T-helper 2 cell treated with Interferon-gamma antibody and Interleukin-4, amounts not matched to agents 5 μg/mL and 100 μg/mL, for 36 hours (primary cell): ENCODE measurements around the gene SDCCAG8.
"Not testable (repeated sequence)": the region's sequence is repeated elsewhere in the genome, so short reads cannot be mapped to it uniquely, and the experiment has no call there.

ENCODE experiments used
- DNase-seq: peaks from one replicate; pipeline ENCODE4 v3.0.0; 2021; ENCODE audit warnings: low spot score
- H3K27ac Mint-ChIP-seq: one replicate; pipeline ENCODE4 v1.8.0; 2021; ENCODE audit warnings: mild to moderate bottlenecking, mixed read lengths
- H3K27me3 Mint-ChIP-seq: one replicate; pipeline ENCODE4 v1.8.0; 2021; ENCODE audit warnings: low read depth, mixed read lengths
- H3K36me3 Mint-ChIP-seq: one replicate; pipeline ENCODE4 v1.8.0; 2021; ENCODE audit warnings: low read depth, mixed read lengths
- H3K4me1 Mint-ChIP-seq: one replicate; pipeline ENCODE4 v1.8.0; 2021; ENCODE audit warnings: low read depth, mixed read lengths
- H3K4me3 Mint-ChIP-seq: one replicate; pipeline ENCODE4 v1.8.0; 2022; ENCODE audit warnings: mild to moderate bottlenecking, moderate library complexity, mixed read lengths
- H3K9me3 Mint-ChIP-seq: one replicate; pipeline ENCODE4 v1.8.0; 2021; ENCODE audit warnings: mixed read lengths

The SDCCAG8 gene

DNA sequence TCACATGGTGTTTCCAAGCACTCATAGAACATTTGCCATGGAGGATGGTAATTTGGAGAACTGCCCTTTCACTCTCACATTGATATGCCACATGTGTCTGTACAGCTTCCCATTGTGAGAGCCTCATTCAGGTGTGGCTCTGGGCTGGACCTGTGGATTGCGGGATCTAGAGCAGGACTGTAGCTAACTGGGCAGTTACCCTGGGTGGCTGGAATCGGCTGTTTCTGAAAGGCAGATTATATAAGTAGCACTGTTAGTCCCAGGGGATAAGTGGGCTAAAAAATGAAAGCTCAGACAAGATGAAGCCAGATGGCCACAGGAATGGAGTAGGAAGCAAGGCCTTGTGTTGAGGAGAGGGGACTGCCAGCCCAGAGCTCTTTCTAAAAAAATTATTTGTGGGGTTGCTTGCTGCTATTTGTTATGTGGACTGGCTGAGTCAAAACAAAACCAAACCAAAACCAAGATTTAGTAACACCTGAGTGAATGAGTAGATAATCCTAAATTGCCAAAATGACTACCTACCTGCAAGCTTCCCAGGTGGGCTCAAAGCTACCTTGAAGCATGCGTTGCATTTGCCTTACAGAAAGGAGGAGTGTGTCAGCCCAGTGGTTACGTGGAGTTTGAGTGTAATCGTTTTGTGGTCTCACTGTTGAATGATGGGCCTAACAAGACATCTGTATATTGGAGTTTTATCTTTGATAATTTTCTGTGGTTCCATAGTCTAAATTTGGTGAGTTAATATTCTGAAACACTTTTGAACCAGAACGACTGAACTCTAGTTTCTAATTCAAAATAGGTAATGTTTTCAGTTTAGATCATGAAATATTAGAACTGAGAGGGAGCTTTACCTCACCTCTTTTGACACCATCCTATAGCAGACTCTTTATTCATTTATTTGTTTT is 58.0 kb downstream of the SDCCAG8 start:
- Mint-ChIP-seq H3K27ac (no peak overlapping the region), H3K36me3 (peaks cover 13% of the 10 kb centered on the region), H3K9me3 (no peaks in the 10 kb centered on the region), H3K4me3 (no peak overlapping the region), H3K4me1 (peaks cover 10% of the 10 kb centered on the region), H3K27me3 (no peaks in the 10 kb centered on the region)
- no peak for DNase-seq

DNA sequence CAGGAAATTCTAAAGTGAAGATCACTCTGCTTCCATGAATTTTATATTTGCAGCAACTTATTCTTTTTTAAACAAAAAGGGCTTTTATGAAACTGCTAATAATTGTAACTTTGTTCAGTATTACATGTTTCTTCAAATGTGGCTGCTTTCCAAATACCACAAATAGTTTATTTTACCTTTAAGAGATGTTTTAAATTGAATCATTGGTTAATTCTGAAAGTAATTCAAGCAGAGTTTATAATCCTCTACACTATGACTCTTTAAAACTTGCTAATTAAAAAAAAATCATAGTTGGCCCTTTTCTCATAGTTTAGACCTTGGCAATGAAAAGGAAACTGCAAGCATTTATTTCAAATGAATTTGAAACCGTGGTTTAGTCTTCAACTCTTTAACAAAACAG is 59.6 kb downstream of the SDCCAG8 start:
- DNase-seq: no peak
- H3K4me1 Mint-ChIP-seq: peaks cover 10% of the 10 kb centered on the region
- H3K27me3 Mint-ChIP-seq: no peaks in the 10 kb centered on the region
- no peak overlapping the region for H3K4me3 Mint-ChIP-seq
- peaks cover 16% of the 10 kb centered on the region for H3K36me3 Mint-ChIP-seq
- no peak overlapping the region for H3K27ac Mint-ChIP-seq
- no peaks in the 10 kb centered on the region for H3K9me3 Mint-ChIP-seq

DNA sequence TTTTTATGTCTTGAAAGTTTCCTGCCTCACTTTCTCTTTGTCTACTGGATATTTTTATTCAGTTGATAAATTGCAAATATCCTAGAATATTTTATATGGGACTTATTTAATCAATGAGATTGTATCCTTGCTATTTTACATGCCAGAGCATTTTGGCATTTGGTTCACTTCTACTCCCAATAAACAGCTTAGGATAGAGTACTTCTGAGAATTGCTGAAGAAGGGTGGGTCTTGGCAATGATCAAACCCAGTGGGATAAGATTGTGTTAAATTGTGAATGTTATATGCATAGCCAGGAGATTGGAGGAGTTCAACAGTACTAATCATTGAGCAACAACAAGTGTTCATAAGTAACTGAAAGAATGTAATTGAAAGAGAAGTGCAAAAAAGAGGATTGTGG is 60.1 kb downstream of the SDCCAG8 start:
- no peak for DNase-seq
- peaks cover 14% of the 10 kb centered on the region for H3K36me3 Mint-ChIP-seq
- H3K27me3 Mint-ChIP-seq: no peaks in the 10 kb centered on the region
- H3K27ac Mint-ChIP-seq: no peak overlapping the region
- H3K9me3 Mint-ChIP-seq: no peaks in the 10 kb centered on the region
- H3K4me1 Mint-ChIP-seq: peaks cover 10% of the 10 kb centered on the region
- no peak overlapping the region for H3K4me3 Mint-ChIP-seq

DNA sequence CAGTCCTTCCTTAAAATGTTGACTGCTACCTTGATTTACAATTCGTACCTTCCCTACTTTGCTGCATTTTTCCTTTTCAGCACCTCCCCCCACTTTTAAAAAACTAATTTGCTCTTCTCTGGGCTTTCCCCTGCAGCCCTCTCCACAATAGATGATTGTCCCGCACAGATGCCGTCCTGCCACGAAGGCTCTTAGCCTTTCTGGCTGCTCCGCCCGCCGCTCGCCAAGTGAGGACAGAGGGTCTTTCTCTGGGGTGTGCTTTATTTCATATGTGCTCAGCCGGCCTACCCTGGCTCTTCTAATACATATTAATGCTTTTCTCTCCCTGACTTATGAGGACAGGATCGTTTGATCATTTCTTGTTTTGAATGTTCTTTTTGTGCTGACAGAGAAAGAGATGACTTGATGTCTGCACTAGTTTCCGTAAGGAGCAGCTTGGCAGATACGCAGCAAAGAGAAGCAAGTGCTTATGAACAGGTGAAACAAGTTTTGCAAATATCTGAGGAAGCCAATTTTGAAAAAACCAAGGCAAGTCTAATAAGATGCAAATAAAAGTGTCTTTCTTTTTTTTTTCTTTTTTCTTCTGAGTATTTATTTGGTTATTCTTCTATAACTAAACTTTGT is 60.6 kb downstream of the SDCCAG8 start:
- Mint-ChIP-seq H3K9me3 (no peaks in the 10 kb centered on the region), H3K36me3 (peaks cover 13% of the 10 kb centered on the region), H3K27ac (no peak overlapping the region), H3K4me3 (no peak overlapping the region), H3K27me3 (no peaks in the 10 kb centered on the region), H3K4me1 (peaks cover 10% of the 10 kb centered on the region)
- no peak for DNase-seq

DNA sequence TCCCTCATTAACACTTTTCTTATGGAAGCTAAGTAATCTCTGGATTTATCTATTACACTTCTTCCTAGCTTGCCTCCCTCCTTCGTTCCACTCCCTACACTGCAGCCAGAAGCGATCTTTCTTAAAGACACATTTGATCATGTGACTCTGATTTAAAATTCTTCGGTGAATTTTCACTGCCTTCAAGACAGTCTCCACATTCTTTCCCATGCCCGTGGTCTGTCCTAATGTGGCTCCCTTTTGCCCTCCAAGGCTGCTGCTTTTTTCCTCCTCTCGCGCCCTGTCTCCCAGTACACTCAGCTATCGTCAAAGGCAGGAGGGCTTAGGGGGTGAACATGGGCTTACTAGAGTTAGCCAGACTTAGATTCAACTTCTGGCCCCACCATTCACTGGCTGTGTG is 64.4 kb downstream of the SDCCAG8 start:
- DNase-seq: no peak
- Mint-ChIP-seq H3K9me3 (no peaks in the 10 kb centered on the region), H3K27me3 (no peaks in the 10 kb centered on the region), H3K36me3 (peaks cover 9% of the 10 kb centered on the region), H3K27ac (no peak overlapping the region), H3K4me1 (peaks cover 2% of the 10 kb centered on the region), H3K4me3 (no peak overlapping the region)

DNA sequence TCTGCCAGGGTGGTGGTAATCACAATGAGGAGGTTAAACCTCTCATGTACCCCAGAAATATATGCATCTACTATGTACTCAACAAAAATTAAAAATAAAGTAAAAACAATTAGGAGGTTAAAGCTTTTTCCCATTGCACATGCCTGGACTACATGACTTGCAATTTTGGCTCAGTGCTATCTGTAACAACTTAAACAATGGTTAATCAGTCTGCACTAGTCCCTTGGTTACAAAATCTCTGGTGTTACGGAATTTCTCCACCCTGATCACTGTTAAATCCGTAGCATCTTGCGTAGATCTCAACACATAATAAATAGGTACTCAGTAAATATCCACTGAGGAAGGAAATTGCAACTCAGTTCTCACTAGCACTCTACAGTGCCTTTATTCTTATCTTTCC is 66.5 kb downstream of the SDCCAG8 start:
- Mint-ChIP-seq H3K27me3 (no peaks in the 10 kb centered on the region), H3K27ac (no peak overlapping the region), H3K4me1 (no peaks in the 10 kb centered on the region), H3K4me3 (no peak overlapping the region), H3K36me3 (peaks cover 4% of the 10 kb centered on the region), H3K9me3 (no peaks in the 10 kb centered on the region)
- no peak for DNase-seq

DNA sequence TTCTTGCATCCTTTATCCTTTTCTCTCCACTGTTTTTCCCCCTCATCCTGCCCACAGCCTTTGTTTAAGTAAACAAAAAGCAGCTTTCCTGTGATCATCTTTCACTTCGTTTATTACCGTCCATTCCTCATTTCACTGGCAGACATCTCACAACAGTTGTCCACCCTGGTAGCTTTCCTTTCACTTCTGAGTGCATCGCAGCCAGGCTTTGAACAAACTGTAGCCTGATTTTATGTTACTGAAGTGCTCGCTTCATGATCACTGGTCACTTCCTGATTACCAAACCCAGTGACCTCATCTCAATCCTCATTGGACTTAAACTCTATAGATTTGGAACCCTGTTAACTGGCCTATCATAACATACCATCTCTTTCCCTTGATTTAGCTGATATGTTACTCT is 67.7 kb downstream of the SDCCAG8 start:
- H3K4me1 Mint-ChIP-seq: no peaks in the 10 kb centered on the region
- H3K27ac Mint-ChIP-seq: no peak overlapping the region
- DNase-seq: no peak
- H3K36me3 Mint-ChIP-seq: peaks cover 4% of the 10 kb centered on the region
- H3K9me3 Mint-ChIP-seq: no peaks in the 10 kb centered on the region
- H3K4me3 Mint-ChIP-seq: no peak overlapping the region
- H3K27me3 Mint-ChIP-seq: no peaks in the 10 kb centered on the region

DNA sequence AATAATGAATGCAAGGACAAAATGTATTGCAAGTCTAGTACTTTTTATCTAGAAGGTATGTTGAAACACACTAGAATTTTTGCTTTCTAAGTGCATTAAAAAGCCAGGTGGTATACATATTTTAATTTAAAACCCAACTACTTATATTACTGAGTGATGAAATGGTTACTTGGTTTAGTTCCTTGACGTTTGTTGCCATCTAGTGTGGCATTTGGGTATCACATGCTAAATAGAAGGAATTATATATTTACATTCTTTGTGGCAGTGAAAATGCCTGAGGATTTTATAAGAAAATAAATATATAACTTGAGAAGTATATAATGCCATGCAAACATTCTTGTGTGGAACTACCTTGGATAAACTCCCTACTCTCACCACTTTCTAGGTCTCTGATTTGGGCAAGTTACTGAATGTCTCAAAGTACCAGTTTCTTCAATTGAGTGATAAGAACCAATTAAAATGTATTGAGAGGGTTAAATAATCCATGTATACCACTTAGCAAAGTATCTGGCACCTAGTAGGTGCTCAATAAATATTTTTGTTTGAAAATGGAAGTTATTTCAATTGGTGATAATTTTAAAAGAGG is 69.6 kb downstream of the SDCCAG8 start:
- no peak overlapping the region for H3K4me3 Mint-ChIP-seq
- H3K27me3 Mint-ChIP-seq: no peaks in the 10 kb centered on the region
- no peaks in the 10 kb centered on the region for H3K9me3 Mint-ChIP-seq
- DNase-seq: no peak
- no peak overlapping the region for H3K27ac Mint-ChIP-seq
- H3K36me3 Mint-ChIP-seq: no peaks in the 10 kb centered on the region
- H3K4me1 Mint-ChIP-seq: no peaks in the 10 kb centered on the region

DNA sequence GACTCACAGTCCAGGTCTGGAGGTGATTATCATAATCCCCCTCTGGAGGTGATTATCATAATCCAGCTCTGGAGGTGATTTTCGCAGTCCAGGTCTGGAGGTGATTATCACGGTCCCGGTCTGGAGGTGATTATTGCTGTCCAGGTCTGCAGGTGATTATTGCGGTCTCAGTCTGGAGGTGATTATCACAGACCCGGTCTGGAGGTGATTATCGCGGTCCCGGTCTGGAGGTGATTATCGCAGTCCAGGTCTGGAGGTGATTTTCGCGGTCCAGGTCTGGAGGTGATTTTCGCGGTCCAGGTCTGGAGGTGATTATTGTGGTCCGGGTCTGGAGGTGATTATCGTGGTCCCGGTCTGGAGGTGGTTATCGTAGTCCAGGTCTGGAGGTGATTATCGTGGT is 76.6 kb downstream of the SDCCAG8 start:
- Mint-ChIP-seq H3K36me3 (peaks cover 26% of the 10 kb centered on the region), H3K9me3 (no peaks in the 10 kb centered on the region), H3K27me3 (no peaks in the 10 kb centered on the region), H3K27ac (no peak overlapping the region), H3K4me1 (no peaks in the 10 kb centered on the region), H3K4me3 (no peak overlapping the region)
- no peak for DNase-seq

DNA sequence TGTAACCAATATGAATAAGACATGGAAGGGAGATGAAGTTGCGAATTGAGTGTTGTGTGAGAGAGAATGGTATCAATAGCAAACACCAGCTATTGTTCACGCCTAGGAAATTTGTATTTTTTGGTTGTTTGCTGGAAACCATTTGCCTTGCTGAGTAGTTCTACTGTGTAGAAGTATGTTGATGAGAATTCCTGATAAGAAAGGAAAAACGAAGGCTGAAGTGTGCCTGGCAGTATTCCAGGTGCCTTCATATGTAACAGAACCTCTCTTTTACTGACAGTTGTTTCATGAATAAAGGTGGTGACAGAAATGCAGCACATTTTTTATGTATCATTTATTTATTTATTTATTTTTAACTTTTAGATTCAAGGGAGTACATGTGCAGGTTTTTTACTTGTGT is 79.5 kb downstream of the SDCCAG8 start:
- no peak for DNase-seq
- H3K27ac Mint-ChIP-seq: no peak overlapping the region
- H3K9me3 Mint-ChIP-seq: no peaks in the 10 kb centered on the region
- no peaks in the 10 kb centered on the region for H3K4me1 Mint-ChIP-seq
- no peaks in the 10 kb centered on the region for H3K27me3 Mint-ChIP-seq
- no peak overlapping the region for H3K4me3 Mint-ChIP-seq
- peaks cover 26% of the 10 kb centered on the region for H3K36me3 Mint-ChIP-seq

DNA sequence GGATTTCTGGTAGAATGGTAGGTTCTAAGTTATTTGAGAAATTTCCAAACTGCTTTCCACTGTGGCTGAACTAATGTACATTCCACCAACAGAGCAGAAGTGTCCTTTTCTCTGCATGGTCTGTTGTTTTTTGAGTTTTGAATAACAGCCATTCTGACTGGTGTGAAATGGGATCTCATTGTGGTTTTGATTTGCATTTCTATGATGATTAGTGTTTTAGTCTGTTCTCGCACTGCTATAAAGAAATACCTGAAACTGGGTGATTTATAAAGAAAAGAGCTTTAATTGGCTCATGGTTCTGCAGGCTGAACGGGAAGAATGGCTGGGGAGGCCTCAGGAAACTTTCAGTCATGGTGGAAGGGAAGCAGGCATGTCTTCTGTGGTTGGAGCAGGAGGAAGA is 80.3 kb downstream of the SDCCAG8 start:
- Mint-ChIP-seq H3K36me3 (peaks cover 23% of the 10 kb centered on the region), H3K27ac (no peak overlapping the region), H3K4me1 (no peaks in the 10 kb centered on the region), H3K27me3 (no peaks in the 10 kb centered on the region), H3K9me3 (no peaks in the 10 kb centered on the region), H3K4me3 (no peak overlapping the region)
- DNase-seq: no peak

DNA sequence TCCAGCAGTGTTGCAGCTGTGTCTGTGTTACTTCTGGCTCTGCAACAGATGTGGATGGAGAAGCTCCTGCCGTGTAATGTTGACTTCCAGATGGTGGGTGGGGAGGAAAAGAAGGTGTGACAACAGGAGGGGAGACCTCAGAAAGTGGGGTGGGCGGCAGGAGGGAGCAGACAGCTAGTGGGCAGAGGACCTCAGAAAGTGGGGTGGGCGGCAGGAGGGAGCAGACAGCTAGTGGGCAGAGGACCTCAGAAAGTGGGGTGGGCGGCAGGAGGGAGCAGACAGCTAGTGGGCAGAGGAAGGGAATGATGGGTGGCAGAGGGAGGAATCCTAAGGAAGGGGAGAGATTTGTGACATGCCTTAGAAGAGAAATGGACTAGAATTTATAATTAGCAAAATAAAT is 83.0 kb downstream of the SDCCAG8 start:
- not testable (repeated sequence) for H3K9me3 Mint-ChIP-seq, H3K4me3 Mint-ChIP-seq, H3K27ac Mint-ChIP-seq, H3K27me3 Mint-ChIP-seq, H3K4me1 Mint-ChIP-seq, DNase-seq
- peaks cover 16% of the 10 kb centered on the region for H3K36me3 Mint-ChIP-seq

DNA sequence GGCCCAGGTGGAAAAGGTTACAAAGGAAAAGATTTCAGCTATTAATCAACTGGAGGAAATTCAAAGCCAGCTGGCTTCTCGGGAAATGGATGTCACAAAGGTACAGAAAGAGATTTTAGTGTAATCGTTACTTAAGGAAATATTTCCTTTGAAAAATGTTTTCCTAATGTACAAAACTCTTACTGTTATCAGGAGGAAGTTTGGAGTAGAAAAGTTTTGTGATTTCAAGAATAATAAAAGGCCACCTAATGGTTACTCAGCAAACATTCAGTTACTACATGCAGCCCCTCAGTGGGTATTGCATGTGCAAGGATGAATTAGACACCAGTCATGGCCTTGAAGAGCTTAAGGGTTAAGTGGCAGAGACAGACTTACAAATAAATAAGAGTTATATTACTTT is 85.2 kb downstream of the SDCCAG8 start:
- H3K27ac Mint-ChIP-seq: no peak overlapping the region
- no peak for DNase-seq
- peaks cover 3% of the 10 kb centered on the region for H3K4me1 Mint-ChIP-seq
- H3K36me3 Mint-ChIP-seq: peaks cover 6% of the 10 kb centered on the region
- H3K4me3 Mint-ChIP-seq: no peak overlapping the region
- no peaks in the 10 kb centered on the region for H3K9me3 Mint-ChIP-seq
- H3K27me3 Mint-ChIP-seq: no peaks in the 10 kb centered on the region
